ENCODE results near the gene CUEDC2.
A peak's percentile ranks its signal among the peaks of the same experiment; 100 is the strongest.

Gene CUEDC2

GRCh38 chr10:102409604-102410428, 22.6 kb downstream of the CUEDC2 start:
- peak; percentile 36 for DNase-seq (ENCODE audit: low spot score)

- DNase-seq (ENCODE audit: low spot score) = peak; percentile 63
Observed at GRCh38 chr10:102408728-102409603, 23.4 kb downstream of the CUEDC2 start.

DNA sequence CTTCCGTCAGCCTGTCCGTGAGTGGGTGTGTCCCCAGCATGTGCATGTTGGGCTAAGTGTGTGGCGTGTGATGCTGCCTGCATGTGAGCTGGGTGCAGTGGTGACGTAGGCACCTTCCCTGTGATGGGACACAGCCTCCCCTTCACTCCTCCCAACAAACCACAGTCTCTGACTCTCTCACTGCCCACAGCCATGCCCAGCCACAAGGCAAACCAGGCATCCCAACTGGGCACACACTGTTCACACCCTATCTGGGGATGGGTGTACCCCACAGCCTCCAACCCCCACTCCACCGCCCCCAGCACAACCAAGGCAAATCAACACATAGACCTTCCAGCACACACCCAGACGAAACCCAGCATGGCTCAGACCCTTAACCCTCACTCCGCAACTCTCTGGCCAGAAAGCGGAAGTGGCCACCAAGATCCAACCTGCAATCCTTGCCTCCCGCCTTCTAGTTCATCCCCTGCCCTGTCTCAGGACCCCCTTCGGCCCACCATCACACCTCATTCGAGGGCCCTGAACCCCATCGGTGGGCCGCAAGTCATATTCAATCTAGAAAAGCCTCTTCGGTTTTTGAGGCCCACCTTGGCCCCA, 24.1 kb downstream of the CUEDC2 start:
- DNase-seq (ENCODE audit: low spot score) = peak; percentile 16

GRCh38 chr10:102407425-102408130, 24.8 kb downstream of the CUEDC2 start:
- peak; percentile 10 for DNase-seq (ENCODE audit: low spot score)

DNA sequence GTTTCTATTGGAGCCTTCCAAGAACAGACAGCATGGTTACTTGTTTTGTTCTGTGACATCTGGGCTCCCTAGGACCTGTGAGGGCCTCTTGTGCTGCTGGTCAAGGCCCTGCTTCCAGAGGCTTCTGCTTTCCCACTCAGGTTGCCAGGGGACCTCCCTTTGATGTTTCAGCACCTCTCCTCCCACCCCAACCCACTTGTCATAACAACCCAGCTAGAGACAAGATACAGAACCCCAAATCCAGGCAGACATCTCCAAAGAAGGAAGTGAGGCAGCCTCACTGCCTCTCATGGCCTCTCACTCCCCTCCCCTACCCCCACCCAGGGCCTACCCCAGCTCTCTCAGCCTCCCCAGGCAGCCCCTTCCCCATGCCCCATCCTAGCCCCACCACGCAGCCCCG, 25.6 kb downstream of the CUEDC2 start:
- no peak for DNase-seq (ENCODE audit: low spot score)

DNA sequence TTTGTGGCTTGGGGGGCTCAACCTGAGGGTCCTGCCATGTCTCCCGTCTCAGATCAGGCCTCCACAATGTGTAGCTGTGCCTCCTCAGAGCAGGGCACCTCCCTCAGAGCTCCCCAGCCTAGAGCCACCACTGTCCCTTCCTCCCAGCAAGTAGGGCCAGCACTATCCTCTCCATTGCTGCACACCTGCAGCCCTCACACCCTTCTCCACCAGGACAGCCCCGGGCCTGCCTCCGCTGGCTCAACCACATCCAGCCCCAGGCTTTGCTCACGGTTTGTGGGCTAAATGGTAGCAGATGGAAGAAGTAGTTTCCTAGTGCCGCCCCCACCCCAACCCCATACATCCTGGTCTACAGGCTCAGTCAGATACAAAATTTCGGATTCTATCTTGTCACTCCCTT, 26.7 kb downstream of the CUEDC2 start:
- DNase-seq (ENCODE audit: low spot score) = no peak

- DNase-seq (ENCODE audit: low spot score) = no peak
Observed at GRCh38 chr10:102405108-102405571, 27.2 kb downstream of the CUEDC2 start.

DNA sequence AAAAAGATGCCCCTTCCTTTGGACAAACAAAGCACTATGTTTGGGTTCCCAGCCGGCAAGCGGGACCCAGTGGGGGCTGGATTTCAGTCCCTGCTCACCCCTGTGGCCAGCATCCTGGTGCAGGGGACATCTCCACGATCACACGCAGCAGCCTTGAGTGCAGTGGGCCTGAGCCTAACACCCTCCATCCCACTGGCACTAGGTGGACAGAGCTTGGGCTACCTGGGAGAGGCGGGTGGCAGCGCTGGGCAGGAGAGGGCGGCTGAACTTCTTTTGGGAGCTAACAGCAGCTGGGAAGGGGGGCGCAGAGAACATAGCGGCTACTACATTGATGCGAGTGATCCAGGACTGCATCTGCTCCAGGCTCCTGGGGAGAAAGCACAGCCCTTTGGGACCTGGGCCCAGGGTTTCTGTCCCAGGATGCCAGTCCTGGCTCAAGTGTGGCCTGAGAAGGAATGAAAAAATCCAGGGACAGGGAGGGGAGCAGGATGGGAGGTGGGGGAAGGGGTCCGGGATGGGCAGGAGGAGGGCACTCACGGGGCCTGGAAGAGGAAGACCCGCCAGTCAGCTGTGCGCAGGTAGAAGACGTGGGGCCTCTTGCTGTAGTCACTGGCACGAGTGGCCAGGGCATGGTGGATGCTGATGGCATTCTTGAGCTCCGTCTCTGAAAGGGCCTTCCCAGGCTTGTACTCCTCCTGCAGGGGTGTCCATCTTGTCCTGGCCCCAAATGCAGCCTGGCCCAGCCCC, 27.8 kb downstream of the CUEDC2 start:
- DNase-seq (ENCODE audit: low spot score) = no peak

DNA sequence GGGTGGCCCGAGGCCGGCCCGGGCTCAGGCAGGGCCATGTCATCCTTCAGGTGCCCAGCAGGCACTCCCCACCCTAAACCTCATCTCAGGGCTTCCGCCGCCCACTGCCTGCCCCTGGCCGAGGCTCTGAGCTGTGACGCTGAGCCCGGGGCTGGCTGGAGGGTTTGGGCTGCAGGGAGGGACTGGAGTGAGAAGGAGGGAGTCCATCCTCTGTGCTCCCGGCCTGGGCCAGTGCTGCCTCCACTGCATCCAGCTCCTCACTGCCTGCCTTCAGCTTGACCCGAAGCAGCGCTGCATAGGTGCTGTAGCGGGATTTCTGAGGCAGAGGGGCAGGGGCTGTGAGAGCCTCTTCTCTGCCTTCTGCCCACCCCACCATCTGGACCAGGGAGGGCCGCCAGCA, 29.3 kb downstream of the CUEDC2 start:
- DNase-seq (ENCODE audit: low spot score) = no peak

DNA sequence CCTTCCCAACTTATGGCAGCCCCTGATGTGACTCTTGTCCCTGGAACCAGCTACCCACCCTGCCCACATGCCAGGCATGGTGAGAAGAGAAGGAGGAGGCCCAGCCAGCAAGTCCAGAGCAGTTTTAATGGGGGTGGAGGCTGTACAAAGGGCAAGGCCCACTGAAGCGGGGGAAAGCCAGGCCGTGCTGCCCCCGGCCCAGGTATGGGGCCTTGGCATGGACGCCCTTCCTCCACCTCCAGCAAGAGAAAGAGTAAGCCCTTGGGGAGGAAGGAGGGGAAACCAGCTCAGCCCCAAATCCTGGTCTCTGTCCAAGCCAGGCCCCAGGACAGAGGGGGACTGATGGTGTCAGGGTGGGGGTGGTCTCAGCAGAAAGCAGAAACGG, 29.9 kb downstream of the CUEDC2 start:
- DNase-seq (ENCODE audit: low spot score) = no peak

DNA sequence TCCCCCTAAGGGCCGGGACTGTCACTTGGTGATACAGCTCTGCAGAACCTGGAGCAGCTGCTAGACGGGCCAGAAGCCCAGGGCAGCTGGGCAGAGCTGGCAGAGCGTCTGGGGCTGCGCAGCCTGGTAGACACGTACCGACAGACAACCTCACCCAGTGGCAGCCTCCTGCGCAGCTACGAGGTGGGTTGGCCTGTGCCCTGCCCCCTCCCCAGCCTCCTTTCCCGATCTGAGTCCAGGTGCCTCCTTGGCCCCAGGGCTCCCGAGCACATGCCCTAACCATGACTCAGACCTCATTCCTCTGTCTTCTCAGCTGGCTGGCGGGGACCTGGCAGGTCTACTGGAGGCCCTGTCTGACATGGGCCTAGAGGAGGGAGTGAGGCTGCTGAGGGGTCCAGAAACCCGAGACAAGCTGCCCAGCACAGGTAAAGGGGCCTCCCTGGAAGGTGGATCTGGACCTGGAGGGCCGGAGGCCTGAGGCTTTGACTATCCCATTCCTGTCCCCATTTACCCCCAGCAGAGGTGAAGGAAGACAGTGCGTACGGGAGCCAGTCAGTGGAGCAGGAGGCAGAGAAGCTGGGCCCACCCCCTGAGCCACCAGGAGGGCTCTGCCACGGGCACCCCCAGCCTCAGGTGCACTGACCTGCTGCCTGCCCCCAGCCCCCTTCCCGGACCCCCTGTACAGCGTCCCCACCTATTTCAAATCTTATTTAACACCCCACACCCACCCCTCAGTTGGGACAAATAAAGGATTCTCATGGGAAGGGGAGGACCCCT, 30.5 kb downstream of the CUEDC2 start:
- DNase-seq (ENCODE audit: low spot score) = no peak

- no peak for DNase-seq (ENCODE audit: low spot score)
Observed at GRCh38 chr10:102401342-102401654, 31.1 kb downstream of the CUEDC2 start.

- no peak for DNase-seq (ENCODE audit: low spot score)
Observed at GRCh38 chr10:102400598-102401341, 31.6 kb downstream of the CUEDC2 start.

DNA sequence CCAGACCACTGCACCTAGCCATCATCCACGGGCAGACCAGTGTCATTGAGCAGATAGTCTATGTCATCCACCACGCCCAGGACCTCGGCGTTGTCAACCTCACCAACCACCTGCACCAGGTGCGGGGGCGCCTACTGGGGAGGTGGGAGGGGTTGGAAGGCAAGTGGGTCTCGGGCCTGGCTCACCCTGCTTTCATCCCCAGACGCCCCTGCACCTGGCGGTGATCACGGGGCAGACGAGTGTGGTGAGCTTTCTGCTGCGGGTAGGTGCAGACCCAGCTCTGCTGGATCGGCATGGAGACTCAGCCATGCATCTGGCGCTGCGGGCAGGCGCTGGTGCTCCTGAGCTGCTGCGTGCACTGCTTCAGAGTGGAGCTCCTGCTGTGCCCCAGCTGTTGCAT, 32.3 kb downstream of the CUEDC2 start:
- DNase-seq (ENCODE audit: low spot score) = peak; percentile 4

DNA sequence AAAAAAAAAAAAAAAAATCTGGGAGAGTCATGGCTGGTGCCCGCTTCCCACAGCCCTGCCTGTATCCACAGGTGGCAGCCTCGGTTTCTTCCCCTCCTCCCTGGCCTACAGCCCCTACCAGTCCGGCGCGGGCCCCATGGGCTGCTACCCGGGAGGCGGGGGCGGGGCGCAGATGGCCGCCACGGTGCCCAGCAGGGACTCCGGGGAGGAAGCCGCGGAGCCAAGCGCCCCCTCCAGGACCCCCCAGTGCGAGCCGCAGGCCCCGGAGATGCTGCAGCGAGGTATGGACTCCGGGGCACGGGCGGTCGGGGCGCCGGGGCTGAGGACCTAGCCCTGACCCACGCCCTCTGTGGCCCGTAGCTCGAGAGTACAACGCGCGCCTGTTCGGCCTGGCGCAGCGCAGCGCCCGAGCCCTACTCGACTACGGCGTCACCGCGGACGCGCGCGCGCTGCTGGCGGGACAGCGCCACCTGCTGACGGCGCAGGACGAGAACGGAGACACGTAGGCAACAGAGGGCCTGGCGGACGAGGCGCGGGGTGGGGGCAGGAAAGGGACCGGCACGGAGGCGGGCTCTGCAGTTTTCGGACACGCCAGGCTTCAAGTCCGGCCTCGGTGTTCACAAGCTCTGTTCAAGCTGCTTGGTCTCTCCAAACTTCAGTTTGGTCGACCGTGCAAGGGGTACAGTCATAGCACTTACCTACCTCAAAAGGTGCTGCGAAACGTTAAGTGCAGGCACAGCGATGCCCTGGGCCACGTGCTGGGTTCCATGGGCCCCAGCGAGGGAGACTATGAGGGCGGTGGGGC, 33.0 kb downstream of the CUEDC2 start:
- DNase-seq (ENCODE audit: low spot score) = peak; percentile 71

GRCh38 chr10:102398172-102399020, 34.0 kb downstream of the CUEDC2 start:
- no peak for DNase-seq (ENCODE audit: low spot score)

- DNase-seq (ENCODE audit: low spot score) = no peak
Observed at GRCh38 chr10:102397222-102398171, 34.9 kb downstream of the CUEDC2 start.
